NB4 (cell line): ENCODE results near the gene PPARGC1A.

ENCODE experiments used
- DNase-seq: peaks from one replicate; pipeline ENCODE4 v3.0.0; 2010; ENCODE audit warnings: low read depth
- H3K4me3 ChIP-seq: one replicate; pipeline ENCODE4 v1.5.1; 2011; ENCODE audit warnings: mild to moderate bottlenecking, low read depth, low read length, moderate library complexity
- MYC ChIP-seq: IDR thresholded peaks from 2 replicates; pipeline ENCODE4 v1.6.1; 2011; ENCODE audit warnings: low read depth, low read length
- POLR2A ChIP-seq: IDR thresholded peaks from 2 replicates; pipeline ENCODE4 v1.6.1; 2011; ENCODE audit warnings: mild to moderate bottlenecking; ENCODE audit not compliant: insufficient read length; ENCODE audit errors: extremely low read depth
- TF ChIP-seq, protein P1 (sequence below): IDR thresholded peaks from 2 replicates; pipeline ENCODE4 v1.6.1; 2011; ENCODE audit warnings: low read depth, low read length
- TF ChIP-seq, protein P2 (sequence below): IDR thresholded peaks from one replicate; pipeline ENCODE4 v1.5.1; 2012; ENCODE audit warnings: low read depth, low read length

PPARGC1A gene

DNA sequence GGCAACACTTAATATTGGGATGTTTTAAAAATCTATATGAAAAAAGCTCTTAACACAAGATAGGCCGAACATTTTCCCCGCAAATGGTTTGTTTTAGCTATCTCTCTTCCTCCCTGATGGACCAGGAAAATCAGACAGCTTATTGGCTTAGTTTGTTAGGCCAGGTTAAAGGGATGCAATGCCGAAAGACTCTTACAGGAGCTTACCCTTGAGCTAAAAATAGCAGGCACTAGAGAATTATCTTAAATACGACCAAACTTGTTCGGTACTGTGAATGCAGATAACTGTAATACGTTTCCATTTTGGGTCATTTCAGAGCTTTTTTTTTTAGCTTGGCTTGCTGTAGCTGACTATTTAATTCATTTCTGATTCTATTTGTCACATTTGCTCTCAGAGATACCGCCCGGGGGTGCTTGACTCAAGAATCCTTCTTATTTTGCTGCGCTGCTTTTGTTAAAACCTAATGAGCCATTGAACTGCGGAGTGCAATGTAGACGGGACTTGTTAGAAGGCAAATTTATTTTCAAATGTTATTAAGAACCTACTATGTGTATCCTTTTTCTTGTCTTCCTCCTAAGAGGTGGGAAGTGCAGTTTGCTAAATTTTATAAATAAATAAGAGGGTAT lies 23.3 kb downstream of the PPARGC1A start:
- no peak overlapping the region for H3K4me3 ChIP-seq
- TF ChIP-seq, protein P1, sequence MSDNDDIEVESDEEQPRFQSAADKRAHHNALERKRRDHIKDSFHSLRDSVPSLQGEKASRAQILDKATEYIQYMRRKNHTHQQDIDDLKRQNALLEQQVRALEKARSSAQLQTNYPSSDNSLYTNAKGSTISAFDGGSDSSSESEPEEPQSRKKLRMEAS: no peak
- TF ChIP-seq, protein P2, sequence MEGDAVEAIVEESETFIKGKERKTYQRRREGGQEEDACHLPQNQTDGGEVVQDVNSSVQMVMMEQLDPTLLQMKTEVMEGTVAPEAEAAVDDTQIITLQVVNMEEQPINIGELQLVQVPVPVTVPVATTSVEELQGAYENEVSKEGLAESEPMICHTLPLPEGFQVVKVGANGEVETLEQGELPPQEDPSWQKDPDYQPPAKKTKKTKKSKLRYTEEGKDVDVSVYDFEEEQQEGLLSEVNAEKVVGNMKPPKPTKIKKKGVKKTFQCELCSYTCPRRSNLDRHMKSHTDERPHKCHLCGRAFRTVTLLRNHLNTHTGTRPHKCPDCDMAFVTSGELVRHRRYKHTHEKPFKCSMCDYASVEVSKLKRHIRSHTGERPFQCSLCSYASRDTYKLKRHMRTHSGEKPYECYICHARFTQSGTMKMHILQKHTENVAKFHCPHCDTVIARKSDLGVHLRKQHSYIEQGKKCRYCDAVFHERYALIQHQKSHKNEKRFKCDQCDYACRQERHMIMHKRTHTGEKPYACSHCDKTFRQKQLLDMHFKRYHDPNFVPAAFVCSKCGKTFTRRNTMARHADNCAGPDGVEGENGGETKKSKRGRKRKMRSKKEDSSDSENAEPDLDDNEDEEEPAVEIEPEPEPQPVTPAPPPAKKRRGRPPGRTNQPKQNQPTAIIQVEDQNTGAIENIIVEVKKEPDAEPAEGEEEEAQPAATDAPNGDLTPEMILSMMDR: no peak
- TF ChIP-seq MYC (no peak), POLR2A (no peak)
- no peak for DNase-seq

DNA sequence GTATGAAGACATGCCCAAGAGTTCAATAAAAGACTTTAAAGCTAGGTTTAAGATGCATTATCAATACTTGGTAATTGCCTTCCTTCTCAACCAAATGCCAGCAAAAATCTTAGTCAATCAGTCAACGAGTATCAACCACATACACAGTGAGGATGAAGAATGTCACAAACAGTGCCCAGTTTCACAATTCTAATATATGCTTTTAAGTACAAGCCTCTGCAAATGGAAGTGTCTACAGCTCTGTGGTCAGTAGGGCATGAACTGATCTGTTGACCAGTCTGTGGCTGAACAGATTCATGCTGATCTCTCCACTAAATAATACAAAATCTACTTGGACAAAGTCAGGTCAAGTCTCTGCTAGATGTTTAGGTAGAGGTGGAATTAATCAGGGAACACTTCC lies 27.9 kb downstream of the PPARGC1A start:
- H3K4me3 ChIP-seq: no peak overlapping the region
- no peak for DNase-seq
- TF ChIP-seq, protein P1: no peak
- TF ChIP-seq POLR2A: no peak
- no peak for TF ChIP-seq MYC
- TF ChIP-seq, protein P2: no peak

DNA sequence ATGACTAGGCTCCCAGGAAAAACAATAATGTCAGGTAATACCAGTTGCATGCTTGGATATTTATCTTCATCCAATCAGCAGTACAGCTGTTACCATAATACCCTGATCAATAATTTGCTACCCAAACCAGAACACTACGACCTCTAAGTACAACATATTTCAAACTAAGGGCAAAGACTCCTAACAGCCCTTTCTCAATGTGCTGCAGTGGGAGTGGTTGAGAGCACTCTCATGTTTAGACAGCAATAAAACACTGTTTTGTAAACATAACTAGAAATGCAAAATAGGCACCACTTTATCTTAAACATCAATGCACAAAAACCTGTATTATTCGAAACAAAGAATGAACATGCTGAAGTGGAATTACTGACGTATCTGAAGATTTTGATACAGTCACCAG lies 28.9 kb downstream of the PPARGC1A start:
- TF ChIP-seq POLR2A: no peak
- TF ChIP-seq MYC: no peak
- TF ChIP-seq, protein P1: no peak
- TF ChIP-seq, protein P2: no peak
- H3K4me3 ChIP-seq: no peak overlapping the region
- DNase-seq: no peak

DNA sequence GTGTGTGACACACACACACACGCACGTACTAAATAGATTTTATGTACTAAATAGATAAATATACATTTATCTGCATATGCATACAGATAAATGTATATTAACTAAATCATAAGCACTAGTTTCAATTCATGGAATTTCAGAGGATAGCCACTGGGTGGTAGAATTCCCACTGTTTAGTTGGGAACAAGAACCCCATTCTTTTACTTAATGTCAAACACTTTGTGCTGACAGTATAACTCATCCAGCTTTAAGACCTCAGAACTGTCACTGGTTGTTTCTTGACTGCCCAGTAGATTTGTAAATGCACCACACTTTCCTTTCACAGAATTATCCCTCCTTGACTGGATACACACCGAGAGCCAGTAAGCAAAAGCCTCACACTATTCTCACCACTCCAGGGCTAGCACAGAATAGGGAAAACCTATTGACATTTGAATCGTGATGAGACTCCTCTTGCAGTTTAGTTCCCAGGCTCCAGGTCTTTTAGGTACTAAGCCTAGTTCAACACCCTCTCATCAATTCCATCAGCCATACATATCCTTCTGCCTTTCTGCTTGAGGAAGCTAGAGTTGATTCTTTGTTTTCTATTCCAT lies 32.4 kb downstream of the PPARGC1A start:
- H3K4me3 ChIP-seq: no peak overlapping the region
- TF ChIP-seq, protein P1: no peak
- TF ChIP-seq, protein P2: no peak
- TF ChIP-seq POLR2A (no peak), MYC (no peak)
- DNase-seq: no peak

DNA sequence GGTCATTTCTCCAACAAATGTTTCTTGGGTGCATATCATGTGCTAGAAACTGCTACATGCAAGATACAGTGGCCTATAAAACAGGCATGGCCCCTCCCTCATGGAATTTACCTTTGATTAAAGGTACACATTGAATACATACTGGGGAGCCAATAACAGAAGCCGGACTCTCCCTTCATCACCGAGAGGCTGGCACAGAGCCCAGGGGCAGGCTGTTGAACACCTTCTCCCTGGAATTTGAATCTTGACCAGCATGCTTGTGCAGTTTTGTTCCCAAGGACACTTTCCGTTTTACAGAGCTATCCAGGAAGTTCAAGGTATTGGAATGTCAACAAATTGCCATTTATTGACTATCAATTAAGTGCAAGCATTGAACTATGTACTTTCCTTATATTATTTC lies 33.2 kb downstream of the PPARGC1A start:
- DNase-seq: no peak
- H3K4me3 ChIP-seq: no peak overlapping the region
- no peak for TF ChIP-seq MYC
- TF ChIP-seq, protein P2: no peak
- TF ChIP-seq, protein P1: no peak
- TF ChIP-seq POLR2A: no peak
